Stimulated activated naive B cell treated with anti-CD40 and anti-IgM and Interleukin-4, amounts not matched to agents 10 μg/mL and 1 μg/mL and 100 μg/mL, for 72 hours (primary cell): ENCODE data around the gene DPT.

Source experiments
- ATAC-seq, 2 donors: fragments of 150-1000 bp; cut with Tn5 transposase; replicated peaks; 2 replicates each; pipeline ENCODE4 v1.10.0; 2021; ENCODE audit warnings: moderate library complexity in 1 of 2
- DNase-seq: peaks from one replicate; pipeline ENCODE4 v3.0.0; 2021
- H3K27ac Mint-ChIP-seq: one replicate; pipeline ENCODE4 v1.8.0; 2022; ENCODE audit warnings: mild to moderate bottlenecking, mixed read lengths
- H3K27me3 Mint-ChIP-seq, 2 donors: one replicate each; pipeline ENCODE4 v1.8.0; 2022; ENCODE audit warnings: mixed read lengths in 2 of 2
- H3K36me3 Mint-ChIP-seq, 2 donors: one replicate each; pipeline ENCODE4 v1.8.0; 2022; ENCODE audit warnings: mixed read lengths in 2 of 2, mild to moderate bottlenecking in 1 of 2
- H3K4me1 Mint-ChIP-seq, 2 donors: one replicate each; pipeline ENCODE4 v1.8.0; 2022; ENCODE audit warnings: mixed read lengths in 2 of 2, mild to moderate bottlenecking in 1 of 2
- H3K4me3 Mint-ChIP-seq, 2 donors: one replicate each; pipeline ENCODE4 v1.8.0; 2022; ENCODE audit warnings: mild to moderate bottlenecking in 2 of 2, mixed read lengths in 2 of 2, moderate library complexity in 1 of 2
- H3K9me3 Mint-ChIP-seq, 2 donors: one replicate each; pipeline ENCODE4 v1.8.0; 2022; ENCODE audit warnings: mixed read lengths in 2 of 2, mild to moderate bottlenecking in 1 of 2

DPT gene

DNA sequence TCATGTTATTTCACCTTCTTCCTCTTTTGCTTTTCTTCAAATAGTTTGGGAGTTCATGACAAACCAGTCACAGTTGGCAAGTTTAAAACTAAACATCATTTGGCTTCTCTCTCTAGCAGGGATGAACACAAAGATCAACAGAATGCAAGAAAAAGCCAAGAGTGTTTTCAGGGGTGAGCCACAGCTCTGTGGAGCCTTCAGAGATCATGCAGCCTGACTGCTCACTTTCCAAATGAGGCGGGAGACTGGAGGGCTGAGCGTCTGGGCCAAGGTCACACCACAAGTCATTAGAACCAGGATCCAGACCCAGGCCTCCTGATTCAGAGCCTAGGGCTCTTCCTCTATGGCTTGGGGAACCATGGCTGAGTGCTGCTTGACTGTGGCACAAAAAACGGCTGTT lies 2.7 kb downstream of the DPT start:
- no peak overlapping the region for H3K27ac Mint-ChIP-seq
- DNase-seq (no peak), ATAC-seq (no peak)
- H3K4me3 Mint-ChIP-seq: no peak overlapping the region
- peaks cover 6 to 8% of the 10 kb centered on the region in 2 donors for H3K27me3 Mint-ChIP-seq
- H3K4me1 Mint-ChIP-seq: no peaks in the 10 kb centered on the region
- no peaks in the 10 kb centered on the region for H3K36me3 Mint-ChIP-seq
- no peaks in the 10 kb centered on the region for H3K9me3 Mint-ChIP-seq

DNA sequence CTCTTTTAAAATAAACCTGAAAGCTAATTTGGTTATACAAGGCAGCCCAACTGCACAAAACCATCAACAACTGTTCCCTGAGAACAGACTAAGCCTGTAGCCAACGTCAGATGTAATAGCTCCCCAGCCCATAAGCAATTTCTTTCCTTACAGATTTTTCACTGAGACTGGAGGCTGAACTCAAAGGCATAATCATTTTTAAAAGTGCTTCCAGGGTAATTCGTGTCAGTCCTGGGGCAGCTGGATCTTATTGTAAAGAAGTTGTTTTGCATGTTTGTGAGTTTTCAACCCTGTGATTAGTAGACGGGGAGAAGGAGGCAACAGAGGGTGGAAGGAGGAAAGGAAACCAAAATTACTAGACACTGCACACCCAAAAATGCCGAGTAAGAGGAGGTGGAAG lies 3.2 kb downstream of the DPT start:
- Mint-ChIP-seq H3K27ac (no peak overlapping the region), H3K9me3 (no peaks in the 10 kb centered on the region), H3K36me3 (no peaks in the 10 kb centered on the region), H3K4me1 (no peaks in the 10 kb centered on the region), H3K27me3 (peaks cover 6 to 8% of the 10 kb centered on the region in 2 donors), H3K4me3 (no peak overlapping the region)
- no peak for ATAC-seq
- DNase-seq: no peak

DNA sequence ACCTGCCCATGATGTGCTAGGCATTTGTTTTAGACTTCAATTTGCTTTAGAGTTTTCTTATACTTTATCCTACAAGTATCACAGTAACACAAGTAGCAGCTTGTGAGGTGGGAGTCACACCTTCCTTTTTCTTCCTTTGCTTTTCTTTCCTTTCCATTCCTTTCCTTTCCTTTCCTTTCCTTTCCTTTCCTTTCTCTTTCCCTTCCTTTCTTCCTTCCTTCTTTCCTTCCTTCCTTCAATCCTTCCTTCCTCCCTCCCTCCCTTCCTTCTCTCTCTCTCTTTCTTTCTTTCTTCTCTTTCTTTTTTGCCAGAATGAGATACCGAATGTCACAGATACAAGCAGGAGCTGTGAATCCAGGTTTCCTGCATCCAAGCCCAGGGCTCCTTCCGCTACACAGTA lies 3.9 kb downstream of the DPT start:
- no peak overlapping the region for H3K27ac Mint-ChIP-seq
- H3K4me1 Mint-ChIP-seq: no peaks in the 10 kb centered on the region
- no peak overlapping the region for H3K4me3 Mint-ChIP-seq
- no peaks in the 10 kb centered on the region for H3K36me3 Mint-ChIP-seq
- H3K27me3 Mint-ChIP-seq: peaks cover 6 to 8% of the 10 kb centered on the region in 2 donors
- ATAC-seq: no peak
- no peaks in the 10 kb centered on the region for H3K9me3 Mint-ChIP-seq
- no peak for DNase-seq

DNA sequence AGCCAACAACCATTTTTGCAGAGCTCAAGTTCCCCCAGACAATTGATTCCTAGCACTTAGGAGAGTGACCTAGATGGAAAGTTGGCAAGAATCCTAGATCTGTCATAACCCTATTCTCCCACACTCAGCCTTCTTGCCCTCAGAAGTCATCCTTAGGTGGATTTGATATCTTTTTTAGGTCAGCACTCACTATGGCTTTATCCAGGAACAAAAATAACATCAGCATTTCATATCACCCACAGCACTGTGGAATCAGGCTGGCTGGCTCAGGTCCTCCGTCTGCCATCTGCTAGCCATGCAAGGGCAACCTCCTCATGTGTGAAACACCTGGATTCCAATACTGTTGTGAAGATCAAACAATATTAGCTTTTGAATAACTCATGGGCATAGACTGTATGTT lies 6.0 kb downstream of the DPT start:
- H3K36me3 Mint-ChIP-seq: no peaks in the 10 kb centered on the region
- no peak overlapping the region for H3K27ac Mint-ChIP-seq
- ATAC-seq (no peak), DNase-seq (no peak)
- peaks cover 6 to 8% of the 10 kb centered on the region in 2 donors for H3K27me3 Mint-ChIP-seq
- H3K4me1 Mint-ChIP-seq: no peaks in the 10 kb centered on the region
- H3K4me3 Mint-ChIP-seq: no peak overlapping the region
- no peaks in the 10 kb centered on the region for H3K9me3 Mint-ChIP-seq

DNA sequence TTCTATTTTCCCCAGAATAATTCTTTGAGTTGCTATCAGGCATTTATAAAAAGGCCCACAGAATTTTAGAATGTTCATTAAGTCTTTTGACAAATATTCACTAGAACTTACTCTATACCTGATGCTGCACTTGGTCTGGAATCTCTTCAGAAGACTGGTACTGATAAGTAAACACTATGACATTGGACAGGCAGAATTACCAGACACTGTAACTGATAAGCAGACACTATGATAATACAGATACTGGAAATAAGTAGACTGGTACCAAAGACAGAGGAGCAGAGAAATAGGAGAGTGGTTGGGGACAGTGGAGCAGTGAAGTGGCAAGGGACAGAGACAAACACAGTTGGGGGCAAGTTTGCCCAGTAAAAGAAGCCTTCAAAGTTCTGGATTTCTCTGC lies 8.2 kb downstream of the DPT start:
- Mint-ChIP-seq H3K4me3 (no peak overlapping the region), H3K4me1 (no peaks in the 10 kb centered on the region), H3K9me3 (no peaks in the 10 kb centered on the region), H3K27ac (no peak overlapping the region), H3K36me3 (no peaks in the 10 kb centered on the region), H3K27me3 (peaks cover 8 to 9% of the 10 kb centered on the region in 2 donors)
- no peak for ATAC-seq
- no peak for DNase-seq

DNA sequence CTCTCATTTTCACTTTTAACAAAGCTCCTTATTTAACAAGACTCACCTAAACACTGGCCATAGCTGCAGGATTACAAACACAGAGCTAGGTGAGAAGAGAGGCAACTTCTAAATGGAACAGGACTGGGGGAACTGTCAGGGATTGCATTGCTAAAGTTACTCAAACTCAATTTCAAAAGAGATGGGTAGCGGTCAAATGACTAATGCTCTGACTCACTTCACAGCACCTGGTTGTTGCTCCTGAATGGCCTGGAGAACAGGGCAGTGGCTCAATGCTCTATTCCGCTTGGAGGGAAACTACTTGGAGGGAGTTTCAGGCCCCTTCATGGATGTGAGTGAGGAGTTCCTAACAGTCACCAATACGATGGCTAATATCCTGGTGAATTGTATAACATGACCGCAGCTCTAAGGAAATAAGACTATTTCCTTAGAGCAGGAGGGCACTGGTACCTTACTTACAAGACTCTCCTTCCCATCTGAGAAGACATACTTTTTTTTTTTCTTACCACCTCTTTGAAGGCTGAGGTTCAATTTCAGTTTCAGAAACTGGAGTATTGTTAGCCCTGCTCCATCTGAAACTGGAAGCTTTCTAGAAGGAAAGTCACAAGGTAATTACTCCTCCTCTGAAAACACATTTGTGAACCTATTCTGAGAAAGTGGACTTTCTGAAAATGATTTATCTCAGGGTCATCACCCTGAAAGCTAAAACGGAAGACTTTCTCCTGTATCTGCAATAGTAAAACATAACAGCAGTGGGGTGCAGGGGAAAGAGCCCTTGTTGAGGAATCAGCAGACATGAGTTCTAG lies 9.5 kb downstream of the DPT start:
- no peak for DNase-seq
- no peak for ATAC-seq
- Mint-ChIP-seq H3K4me1 (no peaks in the 10 kb centered on the region), H3K9me3 (no peaks in the 10 kb centered on the region), H3K4me3 (no peak overlapping the region), H3K27me3 (peaks cover 8 to 9% of the 10 kb centered on the region in 2 donors), H3K36me3 (no peaks in the 10 kb centered on the region), H3K27ac (no peak overlapping the region)

DNA sequence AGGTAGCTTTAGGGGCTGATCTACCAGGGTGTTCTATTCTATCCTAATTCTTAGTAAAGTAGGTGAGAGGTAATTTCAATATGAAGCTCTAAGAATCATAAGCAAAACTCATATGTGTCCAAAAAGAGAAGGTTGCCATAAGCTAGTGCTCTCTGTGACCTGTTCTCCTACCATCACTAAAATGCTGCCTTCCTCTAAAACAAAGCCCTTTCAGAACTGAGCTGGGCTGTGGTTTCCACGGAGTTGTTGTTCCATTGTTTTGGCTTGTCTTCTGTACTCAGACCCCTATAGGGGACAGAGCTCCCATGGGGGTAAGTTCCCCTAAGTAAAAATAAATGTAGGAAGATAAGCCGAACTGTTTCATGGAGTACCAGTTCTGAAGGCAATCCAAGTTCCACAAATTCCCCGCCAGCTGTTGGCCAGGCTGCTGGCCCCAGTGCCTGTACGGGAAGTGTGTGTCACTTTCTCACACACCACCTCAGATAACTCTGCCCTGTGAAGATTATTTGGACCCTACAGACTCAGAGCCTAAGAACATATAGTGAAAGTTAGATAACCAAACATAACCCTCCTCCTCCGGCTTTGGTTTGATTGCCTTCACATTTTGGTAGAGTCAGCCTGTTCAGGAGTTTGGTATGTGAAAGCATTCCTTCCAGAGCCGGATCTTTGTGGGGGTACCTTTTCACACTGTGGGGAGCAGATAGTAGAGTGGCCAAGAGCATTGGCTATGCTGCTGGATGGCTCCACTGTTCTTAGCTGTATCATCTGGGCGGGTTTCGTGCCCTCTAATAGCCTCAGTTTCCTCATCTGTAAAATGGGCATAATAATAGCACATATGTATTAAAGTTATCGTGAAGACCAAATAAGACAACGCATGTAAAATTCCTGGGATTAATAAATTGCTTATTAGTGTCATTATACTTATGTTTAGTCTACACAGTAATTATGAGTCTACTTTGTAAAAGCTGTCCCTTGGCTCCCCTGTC lies 10.8 kb downstream of the DPT start:
- ATAC-seq: no peak
- no peak for DNase-seq
- Mint-ChIP-seq H3K36me3 (no peaks in the 10 kb centered on the region), H3K27ac (no peak overlapping the region), H3K4me3 (no peak overlapping the region), H3K27me3 (peaks cover 6 to 9% of the 10 kb centered on the region in 2 donors), H3K9me3 (no peaks in the 10 kb centered on the region), H3K4me1 (no peaks in the 10 kb centered on the region)

DNA sequence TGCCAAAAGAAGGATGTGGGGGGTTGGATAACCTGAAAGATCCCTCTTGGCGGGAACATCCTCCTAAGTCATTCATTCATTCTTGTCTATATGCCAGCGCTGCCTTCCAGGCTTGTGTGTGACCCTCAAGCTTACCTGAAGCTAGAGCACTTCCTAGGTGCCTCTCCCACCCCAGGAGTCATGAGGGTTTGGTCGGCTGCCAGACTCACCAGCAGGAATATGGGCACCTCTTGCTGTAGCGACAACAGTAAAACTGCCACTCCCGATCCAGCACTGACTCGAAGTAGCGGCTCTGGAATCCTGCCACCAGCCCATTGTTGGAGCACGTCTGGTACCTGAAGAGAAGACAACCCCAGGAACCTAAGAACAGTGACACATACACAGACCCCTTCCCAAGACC lies 15.0 kb downstream of the DPT start:
- Mint-ChIP-seq H3K4me1 (no peaks in the 10 kb centered on the region), H3K36me3 (no peaks in the 10 kb centered on the region), H3K9me3 (no peaks in the 10 kb centered on the region), H3K27ac (no peak overlapping the region), H3K4me3 (no peak overlapping the region), H3K27me3 (peaks cover 0 to 3% of the 10 kb centered on the region in 2 donors)
- no peak for DNase-seq
- ATAC-seq: no peak

DNA sequence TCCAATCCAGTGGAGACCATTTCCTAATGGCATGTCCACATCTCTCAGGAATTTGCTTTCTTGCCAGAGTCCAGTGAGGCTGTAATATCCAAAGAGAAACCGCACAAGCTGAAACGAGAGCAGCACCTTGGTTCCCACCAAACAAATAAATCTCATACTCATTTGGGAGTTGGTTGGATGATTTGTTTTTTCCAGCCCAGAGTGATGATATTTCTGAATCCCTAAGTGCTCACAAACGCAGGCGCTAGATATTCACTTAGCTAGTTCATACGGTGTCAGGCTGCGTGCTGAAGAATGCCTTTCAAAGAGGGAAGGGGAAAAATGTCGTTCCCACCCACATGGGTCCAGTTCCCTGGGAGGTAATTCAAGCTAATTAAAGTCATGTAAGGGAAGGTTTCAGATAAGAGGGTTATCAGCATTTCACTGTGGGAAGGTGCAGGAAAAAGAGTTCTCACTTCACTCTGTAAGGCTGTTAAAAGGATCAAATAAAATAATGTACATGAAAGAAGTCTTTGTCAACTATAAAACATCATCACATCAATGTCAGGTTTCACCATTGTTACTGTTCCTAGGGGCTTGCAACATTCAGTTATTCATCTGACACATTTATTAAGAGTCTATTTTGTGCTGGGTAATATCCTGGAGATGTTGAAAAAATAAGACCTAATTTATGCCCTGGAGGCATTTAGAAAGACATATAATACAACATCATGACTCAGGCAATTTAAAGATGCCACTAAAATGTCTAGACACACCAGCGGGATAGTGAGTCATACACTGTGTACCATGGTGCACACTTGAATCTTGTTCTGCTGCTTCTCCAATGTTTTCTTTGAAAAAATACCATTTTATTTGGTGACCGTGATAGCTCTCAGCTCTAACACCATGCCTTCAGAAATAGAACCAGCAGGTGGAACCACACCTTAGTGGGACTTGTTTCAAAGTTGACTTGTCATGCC lies 19.3 kb downstream of the DPT start:
- no peak overlapping the region for H3K4me3 Mint-ChIP-seq
- H3K4me1 Mint-ChIP-seq: no peaks in the 10 kb centered on the region
- no peaks in the 10 kb centered on the region for H3K36me3 Mint-ChIP-seq
- no peaks in the 10 kb centered on the region for H3K27me3 Mint-ChIP-seq
- ATAC-seq (no peak), DNase-seq (no peak)
- H3K27ac Mint-ChIP-seq: no peak overlapping the region
- peaks cover 1 to 3% of the 10 kb centered on the region in 2 donors for H3K9me3 Mint-ChIP-seq

DNA sequence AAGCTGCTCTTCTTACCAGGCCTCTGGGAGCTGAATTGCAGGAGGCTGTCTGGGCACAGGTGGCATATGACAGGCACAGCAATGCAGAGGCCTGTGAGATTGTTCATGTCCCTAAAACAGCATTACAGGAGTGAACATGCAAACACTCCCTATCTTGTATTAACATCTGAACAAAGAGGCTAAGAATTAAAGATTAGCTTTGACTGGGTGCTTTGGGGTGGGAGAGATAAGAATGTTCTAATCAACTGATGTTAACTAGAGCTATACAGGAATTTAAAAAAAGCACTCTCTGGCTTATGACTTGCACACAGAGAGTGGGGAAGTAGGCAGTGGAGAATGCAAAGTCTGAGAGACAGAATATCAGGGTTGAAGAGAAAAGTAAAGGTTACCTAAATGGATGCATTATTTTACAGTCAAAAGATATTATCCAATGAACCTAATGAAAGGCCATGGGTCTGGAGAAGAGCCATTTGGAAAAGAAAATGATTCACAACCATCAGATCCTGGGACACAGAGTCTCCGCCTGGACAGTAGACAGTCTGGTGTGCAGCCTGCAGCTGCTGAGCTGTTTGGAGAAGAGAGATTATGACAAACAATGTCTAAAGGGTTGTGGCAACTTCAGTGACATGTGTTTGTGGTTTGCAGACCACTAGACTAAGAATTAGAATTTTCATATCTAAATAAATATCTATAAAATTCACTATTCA lies 20.2 kb downstream of the DPT start:
- Mint-ChIP-seq H3K36me3 (no peaks in the 10 kb centered on the region), H3K9me3 (peaks cover 3 to 4% of the 10 kb centered on the region in 2 donors), H3K27me3 (peaks cover 0 to 4% of the 10 kb centered on the region in 2 donors), H3K4me1 (no peaks in the 10 kb centered on the region), H3K27ac (no peak overlapping the region), H3K4me3 (no peak overlapping the region)
- DNase-seq (no peak), ATAC-seq (no peak)

DNA sequence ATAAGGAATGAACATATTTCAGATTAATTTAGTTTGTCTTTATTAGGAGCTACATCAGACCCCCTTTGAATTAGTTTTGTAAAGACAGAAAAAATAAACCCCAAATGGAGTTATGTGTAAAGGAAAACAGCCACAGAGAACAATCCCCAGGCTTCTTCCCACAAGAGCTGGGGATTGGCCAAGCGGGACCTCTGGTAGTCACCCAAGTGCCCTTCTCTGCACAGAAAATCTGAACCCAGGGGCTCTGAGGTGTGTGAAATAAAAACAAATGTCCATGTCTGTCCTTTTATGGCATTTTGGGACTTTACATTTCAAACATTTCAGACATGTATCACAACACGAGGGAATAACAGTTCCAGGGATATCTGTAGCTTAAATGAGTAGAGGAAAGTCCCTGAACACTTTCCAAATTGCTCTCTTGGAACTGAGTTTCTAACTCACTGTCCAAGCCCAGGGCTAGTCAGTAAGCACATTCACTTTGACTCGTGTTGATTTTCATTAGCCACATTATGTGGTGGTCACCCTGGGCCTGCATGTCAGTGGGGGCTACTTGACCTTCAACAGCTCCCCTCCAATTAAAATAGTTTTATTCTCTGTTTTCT lies 22.5 kb downstream of the DPT start:
- H3K27ac Mint-ChIP-seq: no peak overlapping the region
- DNase-seq (no peak), ATAC-seq (no peak)
- no peaks in the 10 kb centered on the region for H3K36me3 Mint-ChIP-seq
- peaks cover 0 to 10% of the 10 kb centered on the region in 2 donors for H3K27me3 Mint-ChIP-seq
- H3K4me1 Mint-ChIP-seq: no peaks in the 10 kb centered on the region
- H3K9me3 Mint-ChIP-seq: peaks cover 3 to 4% of the 10 kb centered on the region in 2 donors
- H3K4me3 Mint-ChIP-seq: no peak overlapping the region

DNA sequence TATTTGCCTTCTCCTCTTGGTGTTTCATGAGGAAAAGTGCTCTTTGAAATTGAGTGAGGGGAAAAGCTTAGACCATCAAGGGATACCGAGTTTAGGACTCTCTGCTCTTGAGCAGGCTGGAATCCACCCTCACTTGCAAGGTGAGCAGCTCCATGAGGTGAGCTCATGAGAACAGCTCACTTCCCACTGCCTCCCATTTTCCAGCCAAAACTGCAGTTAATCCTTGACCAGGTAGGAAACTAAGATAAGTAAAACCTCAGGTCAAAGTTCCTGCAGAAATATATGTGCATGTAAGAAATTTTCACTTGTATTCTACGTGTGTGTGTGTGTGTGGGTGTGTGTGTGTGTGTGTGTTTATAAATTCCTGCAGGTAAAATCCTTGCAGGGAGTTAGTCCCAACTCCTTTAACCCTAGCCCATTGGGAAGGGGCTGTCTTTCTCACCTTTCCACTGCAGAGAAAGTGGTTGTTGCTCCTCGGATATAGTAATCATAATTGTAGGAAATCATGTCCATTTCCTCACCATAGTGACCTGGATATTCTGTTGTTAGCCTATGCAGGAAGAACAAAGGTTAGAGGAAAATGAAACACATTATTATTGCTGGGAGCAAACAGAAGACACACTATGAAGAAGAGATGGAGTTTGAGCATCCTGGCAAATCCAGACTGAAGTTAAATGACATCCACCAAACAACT lies 28.3 kb downstream of the DPT start:
- Mint-ChIP-seq H3K36me3 (no peaks in the 10 kb centered on the region), H3K27ac (no peak overlapping the region), H3K9me3 (peaks cover 3% of the 10 kb centered on the region in 2 donors), H3K27me3 (peaks cover 0 to 19% of the 10 kb centered on the region in 2 donors), H3K4me3 (no peak overlapping the region), H3K4me1 (no peaks in the 10 kb centered on the region)
- no peak for DNase-seq
- ATAC-seq: no peak

DNA sequence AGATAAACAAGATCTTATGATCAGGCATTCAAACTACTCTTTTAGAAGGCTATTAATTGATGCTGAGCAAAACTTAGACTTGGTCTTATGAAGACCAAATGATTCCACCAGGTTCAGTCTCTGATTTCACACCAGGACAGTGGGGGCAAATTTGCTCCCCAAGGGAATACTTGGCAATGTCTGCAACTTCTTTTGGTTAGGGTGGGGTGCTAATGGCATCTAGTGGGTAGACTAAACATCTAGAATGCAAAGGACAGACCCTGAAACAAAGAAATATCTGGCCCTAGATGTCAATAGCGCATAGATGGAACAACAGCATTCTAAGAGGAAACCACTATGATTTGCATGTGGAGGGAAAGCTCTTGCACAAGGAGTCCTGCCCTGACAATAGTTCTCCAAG lies 30.6 kb downstream of the DPT start:
- DNase-seq: no peak
- Mint-ChIP-seq H3K9me3 (no peaks in the 10 kb centered on the region), H3K27me3 (peaks cover 0 to 11% of the 10 kb centered on the region in 2 donors), H3K36me3 (no peaks in the 10 kb centered on the region), H3K27ac (no peak overlapping the region), H3K4me3 (no peak overlapping the region), H3K4me1 (no peaks in the 10 kb centered on the region)
- ATAC-seq: no peak
